ENCODE results near the gene ANO9.
"Not testable (repeated sequence)": the region's sequence is repeated elsewhere in the genome, so short reads cannot be mapped to it uniquely, and the experiment has no call there.

ANO9 gene

DNA sequence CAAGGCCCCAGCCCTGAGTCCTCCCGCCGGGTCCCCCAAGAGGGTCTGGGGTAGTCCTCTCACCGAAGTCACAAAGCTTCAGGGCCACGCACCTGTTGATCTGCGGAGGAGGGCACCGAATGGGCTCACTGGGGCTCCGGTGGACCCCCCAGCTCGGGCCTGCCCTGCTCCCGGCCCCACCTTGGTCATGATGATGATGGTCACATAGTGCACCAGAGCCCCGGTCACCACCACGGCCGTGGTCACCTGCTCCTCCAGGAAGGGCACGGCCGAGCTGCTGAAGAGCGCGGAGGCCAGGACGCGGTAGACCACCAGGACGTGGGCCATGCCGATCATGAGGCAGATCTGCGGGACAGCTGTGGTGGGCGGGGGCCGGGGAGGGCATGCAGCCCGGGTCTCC, 13.5 kb downstream of the ANO9 start:
- H3K4me3 ChIP-seq (ENCODE audit: low read depth, low read length) = no peak overlapping the region
- TF ChIP-seq, protein P1, sequence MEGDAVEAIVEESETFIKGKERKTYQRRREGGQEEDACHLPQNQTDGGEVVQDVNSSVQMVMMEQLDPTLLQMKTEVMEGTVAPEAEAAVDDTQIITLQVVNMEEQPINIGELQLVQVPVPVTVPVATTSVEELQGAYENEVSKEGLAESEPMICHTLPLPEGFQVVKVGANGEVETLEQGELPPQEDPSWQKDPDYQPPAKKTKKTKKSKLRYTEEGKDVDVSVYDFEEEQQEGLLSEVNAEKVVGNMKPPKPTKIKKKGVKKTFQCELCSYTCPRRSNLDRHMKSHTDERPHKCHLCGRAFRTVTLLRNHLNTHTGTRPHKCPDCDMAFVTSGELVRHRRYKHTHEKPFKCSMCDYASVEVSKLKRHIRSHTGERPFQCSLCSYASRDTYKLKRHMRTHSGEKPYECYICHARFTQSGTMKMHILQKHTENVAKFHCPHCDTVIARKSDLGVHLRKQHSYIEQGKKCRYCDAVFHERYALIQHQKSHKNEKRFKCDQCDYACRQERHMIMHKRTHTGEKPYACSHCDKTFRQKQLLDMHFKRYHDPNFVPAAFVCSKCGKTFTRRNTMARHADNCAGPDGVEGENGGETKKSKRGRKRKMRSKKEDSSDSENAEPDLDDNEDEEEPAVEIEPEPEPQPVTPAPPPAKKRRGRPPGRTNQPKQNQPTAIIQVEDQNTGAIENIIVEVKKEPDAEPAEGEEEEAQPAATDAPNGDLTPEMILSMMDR (IDR thresholded peaks at IDR 0.05; ENCODE audit: low read depth, low read length) = no peak

DNA sequence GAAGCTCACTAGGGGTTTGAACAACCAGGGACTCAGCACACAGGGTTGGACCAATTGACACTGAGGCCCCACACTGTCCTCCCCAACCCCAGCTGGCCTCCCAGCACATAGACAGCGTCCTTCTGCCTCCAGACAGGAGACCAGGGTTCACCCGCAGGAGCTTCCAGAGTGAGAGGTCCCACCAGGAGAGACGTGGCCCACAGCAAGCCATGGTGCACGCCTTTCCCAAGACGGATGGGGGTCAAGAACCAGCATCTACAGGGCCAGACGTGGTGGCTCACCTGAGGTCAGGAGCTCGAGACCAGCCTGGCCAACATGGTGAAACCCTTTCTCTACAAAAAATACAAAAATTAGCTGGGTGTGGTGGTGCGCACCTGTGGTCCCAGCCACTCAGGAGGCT, 15.0 kb downstream of the ANO9 start:
- TF ChIP-seq, protein P1 (IDR thresholded peaks at IDR 0.05; ENCODE audit: low read depth, low read length) = no peak
- no peak overlapping the region for H3K4me3 ChIP-seq (ENCODE audit: low read depth, low read length)

DNA sequence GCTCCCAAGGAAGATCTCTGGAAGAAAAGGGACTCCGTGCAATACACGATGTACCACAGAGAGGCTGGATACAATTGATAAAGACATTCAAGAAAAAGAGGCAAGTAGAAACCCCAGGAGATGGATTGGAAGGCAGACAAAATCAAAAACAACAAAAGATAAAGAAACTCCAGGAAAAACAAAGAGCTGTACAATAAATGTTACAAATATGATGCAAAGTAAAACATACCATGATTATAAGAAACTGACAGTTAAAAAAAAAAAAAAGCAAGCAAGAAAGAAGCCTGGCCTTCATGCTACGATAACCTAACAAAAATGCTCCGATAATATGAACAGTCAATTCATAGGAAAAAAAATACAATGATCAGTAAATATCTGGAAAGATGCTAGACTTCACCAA, 16.5 kb downstream of the ANO9 start:
- TF ChIP-seq, protein P1 (IDR thresholded peaks at IDR 0.05; ENCODE audit: low read depth, low read length) = no peak
- no peak overlapping the region for H3K4me3 ChIP-seq (ENCODE audit: low read depth, low read length)

DNA sequence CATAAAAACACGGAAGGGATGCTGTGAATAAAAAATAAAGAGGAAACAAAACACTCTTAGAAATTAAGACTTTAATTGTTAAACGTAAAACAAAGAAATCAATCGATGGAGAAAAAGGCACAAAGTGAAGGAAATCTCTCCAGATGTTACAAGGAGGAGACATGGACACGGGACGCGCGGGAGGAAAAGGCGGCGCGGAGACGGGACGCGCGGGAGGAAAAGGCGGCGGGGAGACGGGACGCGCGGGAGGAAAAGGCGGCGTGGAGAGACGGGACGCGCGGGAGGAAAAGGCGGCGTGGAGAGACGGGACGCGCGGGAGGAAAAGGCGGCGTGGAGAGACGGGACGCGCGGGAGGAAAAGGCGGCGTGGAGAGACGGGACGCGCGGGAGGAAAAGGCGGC, 17.0 kb downstream of the ANO9 start:
- not testable (repeated sequence) for H3K4me3 ChIP-seq (ENCODE audit: low read depth, low read length)

DNA sequence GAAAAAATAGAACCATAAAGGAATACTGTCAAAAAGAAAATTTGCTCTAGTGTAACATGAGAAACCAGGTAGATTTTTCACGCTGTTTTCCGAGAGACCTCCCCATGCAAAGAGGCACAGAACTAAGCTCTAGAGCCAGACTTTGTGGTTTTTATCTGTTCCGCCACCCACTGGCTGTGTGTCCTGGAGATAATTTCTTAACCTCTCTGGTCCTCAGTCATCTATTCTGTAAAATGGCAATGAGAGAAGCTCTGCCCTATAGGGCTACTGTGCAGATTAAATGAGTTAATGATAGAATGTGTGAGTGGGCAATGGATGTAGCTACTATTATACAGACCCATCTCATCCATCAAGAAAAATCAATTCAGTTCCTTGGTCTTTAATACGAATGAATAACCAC, 17.6 kb downstream of the ANO9 start:
- TF ChIP-seq, protein P1 (IDR thresholded peaks at IDR 0.05; ENCODE audit: low read depth, low read length) = no peak

DNA sequence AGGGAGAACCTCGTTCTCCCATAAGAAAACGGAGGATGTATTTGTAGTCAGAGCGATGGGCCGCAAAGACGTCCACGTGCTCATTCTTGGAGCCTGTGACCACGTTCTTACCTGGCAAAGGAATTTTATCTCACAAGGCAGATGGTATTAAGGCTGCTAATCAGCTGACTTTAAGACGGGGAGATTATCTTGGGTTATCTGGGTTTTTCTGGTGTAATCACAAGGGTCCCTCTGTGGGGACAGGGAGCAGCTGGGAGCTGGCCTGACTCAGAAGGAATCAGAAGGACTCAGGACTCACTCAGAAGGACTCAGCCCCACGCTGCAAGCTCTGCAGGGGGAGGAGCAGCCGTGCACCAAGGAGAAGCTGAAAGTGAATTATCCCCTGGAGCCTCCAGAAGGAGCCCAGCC, 19.6 kb downstream of the ANO9 start:
- TF ChIP-seq, protein P1 (IDR thresholded peaks at IDR 0.05; ENCODE audit: low read depth, low read length) = no peak
- no peak overlapping the region for H3K4me3 ChIP-seq (ENCODE audit: low read depth, low read length)

More for the DNA sequence above, 17.6 kb downstream of the ANO9 start:
- H3K4me3 ChIP-seq (ENCODE audit: low read depth, low read length) = no peak overlapping the region

DNA sequence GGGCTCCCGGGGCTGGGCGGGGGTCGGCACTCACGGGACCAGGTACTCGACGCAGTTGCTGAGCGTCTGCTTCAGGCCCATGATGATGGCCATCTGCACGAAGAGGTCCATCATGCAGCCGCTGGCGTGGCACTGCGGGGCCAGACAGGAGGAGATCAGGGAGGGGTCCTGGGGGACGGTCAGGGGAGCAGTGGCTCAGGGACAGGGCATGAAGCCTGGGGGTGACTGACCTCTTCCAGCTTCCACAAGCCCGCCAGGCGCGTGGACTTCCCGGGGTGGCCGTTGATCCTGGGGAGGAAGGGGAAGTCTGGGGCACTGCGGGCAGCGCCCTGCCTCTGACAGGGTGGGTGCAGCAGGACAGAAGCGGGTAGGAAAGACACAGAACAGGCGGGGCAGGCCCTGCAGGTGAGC, 20.9 kb downstream of the ANO9 start:
- TF ChIP-seq, protein P1 (IDR thresholded peaks at IDR 0.05; ENCODE audit: low read depth, low read length) = no peak
- no peak overlapping the region for H3K4me3 ChIP-seq (ENCODE audit: low read depth, low read length)

Data from WI38 (cell line).